Mammary epithelial cell (primary cell): ENCODE data around the gene MYO10.

ENCODE experiments used
- EZH2 ChIP-seq: IDR thresholded peaks from 2 replicates; pipeline ENCODE4 v1.6.1; 2012; ENCODE audit warnings: low read length, inconsistent platforms, borderline replicate concordance
- TF ChIP-seq, protein P1 (sequence below), 2 donors: IDR thresholded peaks in 1 of 2; conservative IDR thresholded peaks in 1 of 2; 2 replicates each; pipeline ENCODE4 v1.5.1; 2011 to 2012; ENCODE audit warnings: inconsistent platforms in 2 of 2, low read length in 2 of 2, mild to moderate bottlenecking in 2 of 2, control low read depth in 1 of 2, low read depth in 1 of 2; ENCODE audit not compliant: insufficient read depth in 1 of 2; ENCODE audit errors: extremely low read depth in 1 of 2

DNA sequence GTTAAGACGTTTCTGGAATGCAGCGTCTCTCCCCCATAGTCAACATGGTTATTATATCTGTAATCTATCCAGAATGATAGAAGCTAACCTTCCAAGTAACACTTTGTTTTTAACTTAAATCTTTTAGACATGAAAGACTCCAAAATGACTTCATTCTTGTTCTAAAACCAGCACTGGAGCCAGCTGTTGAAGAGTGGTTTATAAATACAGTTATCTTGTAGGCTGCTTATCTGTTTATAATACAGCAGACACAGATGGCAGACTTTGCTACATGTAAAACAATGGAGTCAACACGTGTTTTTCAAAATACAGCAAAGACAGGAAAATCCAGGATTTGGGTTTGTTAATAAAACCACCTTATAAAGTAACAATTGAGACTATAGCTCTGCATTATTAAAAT is 270.5 kb downstream of the MYO10 start:
- TF ChIP-seq, protein P1, sequence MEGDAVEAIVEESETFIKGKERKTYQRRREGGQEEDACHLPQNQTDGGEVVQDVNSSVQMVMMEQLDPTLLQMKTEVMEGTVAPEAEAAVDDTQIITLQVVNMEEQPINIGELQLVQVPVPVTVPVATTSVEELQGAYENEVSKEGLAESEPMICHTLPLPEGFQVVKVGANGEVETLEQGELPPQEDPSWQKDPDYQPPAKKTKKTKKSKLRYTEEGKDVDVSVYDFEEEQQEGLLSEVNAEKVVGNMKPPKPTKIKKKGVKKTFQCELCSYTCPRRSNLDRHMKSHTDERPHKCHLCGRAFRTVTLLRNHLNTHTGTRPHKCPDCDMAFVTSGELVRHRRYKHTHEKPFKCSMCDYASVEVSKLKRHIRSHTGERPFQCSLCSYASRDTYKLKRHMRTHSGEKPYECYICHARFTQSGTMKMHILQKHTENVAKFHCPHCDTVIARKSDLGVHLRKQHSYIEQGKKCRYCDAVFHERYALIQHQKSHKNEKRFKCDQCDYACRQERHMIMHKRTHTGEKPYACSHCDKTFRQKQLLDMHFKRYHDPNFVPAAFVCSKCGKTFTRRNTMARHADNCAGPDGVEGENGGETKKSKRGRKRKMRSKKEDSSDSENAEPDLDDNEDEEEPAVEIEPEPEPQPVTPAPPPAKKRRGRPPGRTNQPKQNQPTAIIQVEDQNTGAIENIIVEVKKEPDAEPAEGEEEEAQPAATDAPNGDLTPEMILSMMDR (conservative IDR thresholded peaks at IDR 0.05 in 1 of 2, IDR thresholded peaks at IDR 0.05 in 1 of 2; ENCODE audit: extremely low read depth in 1 of 2, insufficient read depth in 1 of 2, low read depth in 1 of 2, low read length in 2 of 2), result no peak
- no peak for TF ChIP-seq EZH2
